Hepatocyte (in vitro differentiated cells): ENCODE results near the gene PTPN12.

Experiments used
- CTCF ChIP-seq: fragments of 200-600 bp; sonication (generic); IDR thresholded peaks from 2 replicates; pipeline ENCODE4 v1.5.1; 2016; ENCODE audit warnings: antibody characterized with exemption, mild to moderate bottlenecking; ENCODE audit not compliant: poor library complexity
- EZH2 ChIP-seq: fragments of 200-600 bp; sonication (generic); IDR thresholded peaks from 2 replicates; pipeline ENCODE4 v1.6.1; 2016; ENCODE audit warnings: antibody characterized with exemption, mild to moderate bottlenecking, borderline replicate concordance
- EZH2phosphoT487 ChIP-seq: fragments of 200-600 bp; sonication (generic); IDR thresholded peaks from one replicate; pipeline ENCODE4 v1.6.1; 2018; ENCODE audit warnings: antibody characterized with exemption, mild to moderate bottlenecking, low read depth, moderate library complexity; ENCODE audit not compliant: unreplicated experiment, severe bottlenecking

- TF ChIP-seq CTCF (no peak), EZH2 (no peak), EZH2phosphoT487 (no peak)
These were observed 521 bp upstream of the PTPN12 start for GRCh38 chr7:77536413-77537135.
